Measurements from ENCODE around the gene ARMC9.
"Not testable (repeated sequence)": the region's sequence is repeated elsewhere in the genome, so short reads cannot be mapped to it uniquely, and the experiment has no call there.

The ARMC9 gene

DNA sequence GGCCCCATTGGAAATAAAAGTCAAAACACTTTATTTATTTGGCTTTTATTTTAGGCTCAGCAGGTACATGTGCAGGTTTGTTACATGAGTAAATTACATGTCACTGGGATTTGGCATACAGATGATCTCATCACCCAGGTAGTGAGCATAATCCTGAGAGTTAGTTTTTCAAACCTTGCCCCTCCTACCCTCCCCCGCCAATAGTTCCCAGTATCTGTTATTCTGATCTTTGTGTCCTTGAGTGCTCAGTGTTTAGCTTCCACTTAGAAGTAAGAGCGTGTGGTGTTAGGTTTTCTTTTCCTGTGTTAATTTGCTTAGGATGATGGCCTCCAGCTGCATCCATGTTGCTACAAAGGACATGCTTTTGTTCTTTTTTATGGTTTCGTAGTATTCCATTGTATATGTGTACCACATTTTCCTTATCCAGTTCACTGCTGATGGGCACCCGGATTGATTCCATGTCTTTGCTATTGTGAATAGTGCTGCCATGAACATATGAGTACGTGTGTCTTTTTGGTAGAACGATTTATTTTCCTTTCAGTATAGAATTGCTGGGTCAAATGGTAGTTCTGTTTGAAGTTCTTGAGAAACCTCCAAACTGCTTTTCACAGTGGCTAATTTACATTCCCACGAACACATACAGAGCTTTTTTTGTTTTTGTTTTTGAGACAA is 47.9 kb downstream of the ARMC9 start:
- peak; percentile 70 for DNase-seq

DNA sequence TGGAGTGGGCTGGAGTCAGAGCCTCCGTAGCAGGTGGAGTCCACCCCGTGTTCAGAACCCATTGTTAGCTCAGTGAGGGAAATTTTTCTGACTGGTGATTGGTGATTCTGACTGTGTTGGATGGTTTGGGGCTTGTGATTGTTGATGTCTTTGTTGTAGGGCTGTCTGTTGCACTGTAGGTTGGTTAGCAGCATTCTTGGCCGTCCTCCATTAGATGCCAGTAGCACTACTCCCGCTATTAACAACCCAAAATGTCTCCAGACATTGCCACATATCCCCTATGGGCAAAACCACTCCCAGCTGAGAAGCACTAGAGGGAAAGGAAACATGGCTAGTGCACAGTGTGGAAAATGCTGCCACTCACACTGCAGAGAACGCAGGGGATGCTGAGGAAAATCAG is 51.7 kb downstream of the ARMC9 start:
- no peak for DNase-seq

DNA sequence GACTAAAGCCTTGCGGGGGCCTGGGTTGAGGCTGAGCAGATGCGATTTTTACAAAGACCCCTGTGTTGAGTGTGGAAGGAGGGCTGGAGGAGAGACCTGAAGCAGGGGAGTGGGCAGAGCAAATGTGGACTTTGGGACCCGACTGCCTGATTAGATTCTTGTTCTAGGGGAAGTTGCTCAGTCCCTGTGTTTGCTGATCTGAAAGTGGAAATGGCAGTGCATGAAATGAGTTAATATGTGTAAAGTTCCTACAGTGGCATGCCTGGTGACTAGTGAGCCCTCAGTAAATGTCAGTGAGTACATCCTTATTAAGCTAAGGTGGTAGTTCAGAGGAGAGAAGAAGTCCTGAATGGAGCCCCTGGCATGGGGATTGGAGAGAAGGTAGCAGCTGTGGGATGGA is 52.3 kb downstream of the ARMC9 start:
- DNase-seq, result no peak

DNA sequence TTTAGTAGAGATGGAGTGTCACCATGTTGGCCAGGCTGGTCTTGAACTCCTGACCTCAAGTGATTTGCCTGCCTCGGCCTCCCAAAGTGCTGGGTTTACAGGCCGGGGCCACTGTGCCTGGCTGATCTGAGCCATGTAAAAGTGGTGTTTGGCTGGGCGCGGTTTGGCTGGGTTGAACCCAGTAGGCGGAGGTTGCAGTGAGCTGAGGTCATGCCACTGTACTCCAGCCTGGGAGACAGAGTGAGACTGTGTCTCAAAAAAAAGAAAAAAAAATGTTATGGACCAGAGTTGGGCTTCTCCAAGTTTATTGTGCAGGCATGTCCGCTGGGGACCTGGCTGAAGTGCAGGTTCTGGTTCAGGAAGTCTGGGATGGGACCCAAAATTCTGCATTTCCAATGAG is 54.9 kb downstream of the ARMC9 start:
- not testable (repeated sequence) for DNase-seq

DNA sequence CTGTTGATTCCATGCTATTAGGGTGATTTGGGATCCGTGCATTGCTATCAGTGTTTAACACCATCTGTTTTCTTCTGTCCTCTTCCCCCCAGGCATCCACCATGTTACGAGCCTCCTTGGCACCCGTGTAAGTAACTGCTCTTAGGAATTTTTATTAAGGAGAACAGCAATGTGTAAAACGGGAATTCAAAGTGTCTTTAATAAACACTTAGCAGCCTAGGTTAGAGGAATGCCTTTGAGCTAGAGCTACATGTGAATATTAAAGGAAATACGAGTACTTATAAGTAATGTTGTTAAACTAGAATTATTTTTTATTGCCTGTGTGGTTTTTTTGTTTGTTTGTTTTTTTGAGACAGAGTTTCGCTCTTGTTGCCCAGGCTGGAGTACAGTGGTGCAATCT is 58.1 kb downstream of the ARMC9 start:
- DNase-seq, result no peak

DNA sequence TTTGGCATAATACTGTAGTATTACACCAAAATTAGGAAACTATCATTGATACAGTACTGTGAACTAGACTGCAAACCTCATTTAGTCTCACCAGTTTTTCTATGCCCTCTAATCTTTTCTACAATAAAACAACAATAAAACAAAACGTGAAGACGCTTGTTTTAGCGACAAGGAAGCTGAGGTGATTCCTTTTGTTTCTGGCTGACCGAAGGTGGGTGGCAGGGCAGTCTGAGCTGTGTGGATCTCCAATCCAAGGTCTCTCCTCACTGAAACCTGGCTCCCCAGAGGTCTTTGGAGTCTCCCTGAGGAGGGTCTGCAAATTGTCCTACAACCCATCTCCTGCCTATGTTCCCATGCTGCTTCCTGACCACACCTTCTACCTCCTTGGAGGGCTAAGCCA is 59.3 kb downstream of the ARMC9 start:
- no peak for DNase-seq

DNA sequence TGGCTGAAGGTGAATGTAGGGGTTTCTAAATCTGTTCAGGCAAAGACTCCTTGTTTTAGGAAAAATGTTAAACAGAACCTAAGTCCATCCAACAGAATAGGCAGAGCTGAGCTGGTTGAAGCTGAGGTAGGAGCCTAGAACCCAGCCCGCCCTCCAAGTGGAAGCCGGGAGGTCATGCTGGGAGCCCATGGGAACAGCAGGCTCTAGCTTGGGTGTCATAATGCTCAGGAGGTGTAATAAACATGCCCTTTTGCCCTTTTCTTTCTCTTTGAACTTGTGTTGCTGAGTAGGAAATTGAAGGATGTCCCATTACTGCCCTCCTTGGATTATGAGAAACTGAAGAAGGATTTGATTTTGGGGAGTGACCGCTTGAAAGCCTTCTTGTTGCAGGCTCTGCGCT is 60.3 kb downstream of the ARMC9 start:
- DNase-seq, result no peak

DNA sequence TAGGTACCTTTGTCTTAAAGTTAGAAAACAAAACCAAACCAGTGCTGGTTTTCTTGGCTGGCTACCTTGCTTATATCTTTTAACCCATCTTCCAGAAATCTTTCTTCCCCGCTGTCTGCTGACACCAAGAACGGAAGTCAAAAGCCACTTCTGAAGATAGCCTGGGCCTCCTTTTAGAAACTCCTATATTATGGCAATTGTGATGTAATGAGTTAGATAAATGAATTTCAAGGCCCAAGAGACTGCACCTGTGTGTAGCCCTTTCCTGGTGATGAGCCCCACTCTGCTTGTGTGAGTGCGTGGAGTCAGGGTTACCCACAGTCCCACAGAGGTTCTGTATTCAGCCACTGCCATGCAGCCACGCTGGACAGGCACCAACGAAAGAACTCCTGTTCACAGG is 60.7 kb downstream of the ARMC9 start:
- DNase-seq, result no peak

DNA sequence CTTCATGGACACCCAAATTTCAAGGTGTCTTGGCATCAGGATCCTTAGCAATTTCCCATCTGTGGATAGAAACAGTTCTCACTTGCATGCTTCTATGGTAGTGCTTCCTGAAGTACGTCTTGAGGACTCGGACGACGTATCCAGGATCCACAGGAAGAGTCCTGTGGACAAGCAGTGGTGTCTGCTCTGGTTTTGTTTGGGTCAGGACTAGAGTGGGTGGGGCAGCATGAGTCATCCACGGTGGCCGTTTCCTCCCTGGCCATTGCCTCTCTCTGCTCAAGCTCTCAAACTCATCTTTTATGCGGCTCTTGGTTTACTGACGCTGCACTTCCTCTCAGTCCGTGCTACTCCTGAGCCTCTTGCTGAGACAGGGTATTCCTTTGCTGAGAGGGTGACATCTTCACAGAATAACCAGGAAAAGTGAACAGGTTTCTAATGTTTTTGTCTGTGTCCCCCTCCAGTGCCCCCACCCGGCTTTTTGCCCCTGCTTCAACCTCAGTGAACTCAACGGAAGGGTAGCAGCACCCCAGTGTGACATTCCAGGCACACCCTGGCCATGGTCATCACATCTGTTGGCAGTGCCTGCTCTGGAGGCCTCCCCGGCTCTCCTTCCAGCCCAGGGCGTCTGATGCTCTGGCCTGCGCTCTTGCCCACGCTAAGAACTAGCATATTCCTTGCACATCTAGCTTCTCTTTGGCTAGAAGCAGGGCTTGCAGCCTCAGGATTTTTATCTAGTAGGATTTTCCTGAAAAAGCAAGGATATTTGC is 62.2 kb downstream of the ARMC9 start:
- DNase-seq, result no peak

DNA sequence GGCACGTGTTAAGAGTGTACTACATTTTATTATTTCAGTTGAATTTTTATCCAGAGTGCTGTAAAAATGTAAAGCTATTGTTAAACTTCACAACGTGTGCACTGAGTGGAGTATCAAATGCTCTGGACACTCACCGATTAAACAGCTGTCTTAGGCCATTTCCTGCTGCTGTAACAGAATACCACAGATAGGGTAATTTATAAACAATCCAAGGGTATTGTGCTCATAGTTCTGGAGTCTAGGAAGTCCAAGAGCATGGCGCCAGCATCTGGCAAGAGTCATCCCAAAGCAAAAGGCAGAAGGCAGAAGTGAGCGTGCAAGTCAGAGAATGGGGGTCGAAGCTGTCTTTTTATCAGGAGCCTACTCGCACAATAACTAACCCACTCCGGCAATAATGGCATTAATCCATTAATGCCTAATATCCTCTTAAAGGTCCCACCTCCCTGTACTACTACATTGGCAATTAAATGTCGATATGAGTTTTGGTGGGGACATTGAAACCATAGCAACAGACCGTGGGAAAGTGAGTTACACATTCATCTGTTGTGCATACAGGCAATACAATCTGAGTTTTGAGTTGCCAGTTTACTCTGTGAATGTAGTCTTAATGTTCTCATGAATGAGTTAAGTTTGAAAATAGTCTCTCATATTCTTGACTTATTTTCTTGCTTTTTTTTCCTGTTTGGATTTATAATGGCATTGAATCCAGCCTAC is 64.8 kb downstream of the ARMC9 start:
- DNase-seq, result peak; percentile 39

DNA sequence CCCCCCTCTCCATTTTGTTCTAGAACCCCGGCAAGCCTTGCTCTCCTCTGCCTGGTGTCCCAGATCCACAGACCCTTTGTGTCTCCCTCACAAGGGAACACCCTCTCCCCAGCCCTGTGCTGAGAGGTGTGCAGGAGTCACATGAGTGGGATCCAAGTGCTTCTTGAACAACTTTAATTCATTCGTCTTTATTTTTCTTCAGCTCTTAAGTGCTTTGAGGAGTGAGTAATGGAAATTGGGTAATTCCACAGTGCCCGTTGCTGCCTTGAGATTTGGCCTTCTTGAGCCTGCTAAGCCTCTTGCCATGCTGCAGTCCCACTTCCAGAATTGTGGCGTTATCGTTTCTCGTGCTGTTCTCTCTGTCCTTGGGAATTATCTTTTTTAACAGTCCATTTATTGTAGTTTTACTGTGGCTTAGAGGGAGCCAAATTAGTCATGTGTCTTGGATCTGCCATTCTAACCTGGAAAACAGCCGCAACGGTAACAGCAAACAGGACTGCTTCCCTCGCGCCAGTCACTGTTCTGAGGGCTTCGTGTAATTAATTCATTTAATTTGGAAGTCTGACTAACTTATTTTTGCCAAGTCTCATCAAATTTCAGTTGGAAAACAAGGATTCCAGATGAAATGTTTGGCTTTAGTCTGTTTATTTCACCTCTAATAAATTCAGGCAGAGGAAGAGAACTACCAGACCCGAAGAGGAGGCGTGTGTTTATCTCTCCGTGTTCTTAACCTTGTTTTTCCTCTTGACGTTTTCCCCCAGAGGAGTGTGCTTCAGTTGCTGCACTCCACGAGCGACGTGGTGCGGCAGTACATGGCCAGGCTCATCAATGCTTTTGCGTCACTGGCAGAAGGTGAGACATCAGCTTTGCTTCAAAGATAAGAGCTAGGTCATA is 72.0 kb downstream of the ARMC9 start:
- no peak for DNase-seq

DNA sequence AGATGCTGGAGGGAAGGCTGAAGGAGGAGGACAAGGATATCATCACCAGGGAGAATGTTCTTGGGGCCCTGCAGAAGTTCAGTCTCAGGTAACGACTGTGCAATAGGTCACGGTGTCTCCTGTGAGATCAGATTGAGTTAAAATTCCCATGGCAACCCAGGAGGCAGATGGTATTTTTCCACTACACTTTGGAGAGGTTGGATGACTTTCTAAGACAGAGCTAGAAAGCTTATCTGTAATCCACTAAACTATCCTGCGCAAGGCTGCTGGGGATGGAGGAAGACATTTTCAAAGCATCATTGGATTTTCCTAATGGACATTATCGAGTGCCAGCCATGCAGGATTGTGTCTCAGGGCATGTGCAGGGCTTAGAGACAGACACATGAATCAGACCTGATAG is 74.6 kb downstream of the ARMC9 start:
- no peak for DNase-seq

DNA sequence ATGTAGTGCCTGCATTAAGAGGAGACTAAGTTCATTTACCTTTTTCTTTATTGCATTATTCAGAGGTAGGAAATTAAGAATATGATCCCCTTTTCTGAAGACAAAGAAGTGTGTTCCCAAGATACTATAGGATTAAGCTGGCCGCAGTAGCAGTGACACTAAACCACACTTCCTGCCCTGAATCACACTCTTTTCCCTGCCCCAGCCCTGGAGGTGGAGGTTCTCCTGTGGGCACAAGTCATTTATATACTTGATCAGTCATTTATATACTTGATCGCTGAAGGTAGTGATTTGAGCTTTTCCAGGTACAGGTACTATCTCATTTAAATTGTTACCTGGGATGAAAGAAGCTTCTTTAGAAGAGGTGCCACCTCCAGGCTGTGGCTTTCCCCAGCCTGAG is 78.6 kb downstream of the ARMC9 start:
- no peak for DNase-seq

DNA sequence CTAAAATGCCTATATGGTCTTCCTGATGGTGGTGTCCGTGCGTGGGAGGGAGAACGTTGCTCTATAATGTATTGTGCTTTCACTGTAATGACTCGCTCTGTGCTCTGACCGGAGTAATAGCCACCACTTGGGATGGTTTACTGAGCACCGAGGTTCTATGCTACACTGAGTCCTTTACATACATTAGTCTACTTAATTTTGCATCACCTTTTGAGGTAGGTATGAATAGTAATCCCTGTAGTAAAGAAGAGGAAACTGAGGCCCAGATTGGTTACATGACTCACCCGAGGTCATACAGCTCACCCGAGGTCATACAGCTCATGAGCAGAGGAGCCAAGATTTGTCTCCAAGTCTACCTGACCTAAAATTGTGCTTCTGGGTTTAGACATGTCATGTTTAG is 79.5 kb downstream of the ARMC9 start:
- no peak for DNase-seq

DNA sequence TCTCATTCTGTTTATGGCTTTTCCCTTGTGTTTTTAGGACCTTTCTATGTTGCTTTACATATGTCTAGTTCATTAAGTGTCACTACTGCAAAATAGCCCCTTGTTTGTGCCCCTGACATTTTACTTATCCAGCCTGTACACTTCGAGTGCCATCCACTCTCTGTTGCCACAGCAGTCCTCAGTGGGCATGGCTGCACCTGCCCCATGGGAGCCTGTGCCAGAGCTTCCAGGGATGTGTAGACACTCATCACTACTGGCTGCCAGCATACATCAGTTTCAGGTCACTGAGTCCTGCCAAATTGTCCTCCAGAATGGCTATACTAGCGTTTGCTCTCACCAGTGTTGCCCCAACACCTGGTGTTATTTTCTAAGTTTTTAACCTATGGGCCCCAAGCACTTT is 80.4 kb downstream of the ARMC9 start:
- peak; percentile 59 for DNase-seq

DNA sequence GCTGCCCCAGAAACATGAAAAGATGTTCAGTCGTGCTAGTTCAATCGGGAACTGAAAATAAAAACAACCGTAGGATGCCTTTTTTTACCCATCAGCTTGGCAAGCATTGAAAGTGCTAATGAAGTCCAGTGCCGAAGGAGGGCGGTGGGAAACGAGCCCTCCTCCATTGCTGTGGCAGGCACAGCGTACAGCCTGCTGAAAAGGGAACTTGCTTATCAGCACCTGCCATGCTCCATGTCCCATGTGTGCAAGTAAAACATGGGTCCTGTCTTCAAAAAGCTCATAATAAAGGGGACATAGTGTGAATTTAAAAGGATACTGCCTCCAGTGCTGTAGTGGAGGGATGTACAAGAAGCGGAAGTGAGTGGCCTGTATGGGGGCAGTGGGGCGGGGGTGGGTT is 82.4 kb downstream of the ARMC9 start:
- no peak for DNase-seq

DNA sequence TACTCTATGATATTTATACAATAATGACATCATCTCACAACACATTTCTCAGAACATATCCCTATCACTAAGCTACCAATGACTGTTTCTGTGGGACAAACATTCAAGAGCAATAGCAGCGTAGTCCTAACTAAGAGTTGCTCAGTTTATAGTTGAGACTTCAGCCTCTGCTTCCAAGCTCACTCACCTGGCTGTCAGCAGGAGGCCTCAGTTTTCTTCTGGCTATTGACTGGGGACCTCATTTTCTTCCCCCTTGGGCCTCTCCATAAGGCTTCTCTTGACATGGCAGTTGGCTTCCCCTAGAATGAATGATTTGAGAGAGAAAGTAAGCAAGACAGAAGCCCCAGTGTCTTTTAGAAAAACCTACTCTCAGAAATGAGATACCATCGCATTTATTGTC is 85.9 kb downstream of the ARMC9 start:
- DNase-seq, result no peak

DNA sequence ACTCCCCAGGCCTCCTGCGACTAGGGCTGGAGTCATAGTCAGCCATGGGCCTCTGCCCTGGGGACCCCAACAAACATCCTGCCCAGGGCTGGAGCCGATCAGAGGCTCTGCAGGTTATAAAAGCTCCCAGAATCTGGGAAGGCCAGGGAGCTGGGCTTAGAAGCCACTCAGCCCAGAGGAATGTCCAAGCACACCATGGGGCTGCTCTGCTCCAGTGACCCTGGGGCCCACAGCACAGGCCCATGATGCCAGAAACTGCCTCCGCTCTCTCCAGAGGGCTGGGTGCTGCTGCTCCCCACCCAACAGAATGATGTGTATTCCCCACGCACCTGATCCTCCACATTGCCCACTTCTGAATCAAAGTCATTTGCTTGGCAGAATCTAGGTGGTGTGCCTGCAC is 88.5 kb downstream of the ARMC9 start:
- DNase-seq, result no peak

DNA sequence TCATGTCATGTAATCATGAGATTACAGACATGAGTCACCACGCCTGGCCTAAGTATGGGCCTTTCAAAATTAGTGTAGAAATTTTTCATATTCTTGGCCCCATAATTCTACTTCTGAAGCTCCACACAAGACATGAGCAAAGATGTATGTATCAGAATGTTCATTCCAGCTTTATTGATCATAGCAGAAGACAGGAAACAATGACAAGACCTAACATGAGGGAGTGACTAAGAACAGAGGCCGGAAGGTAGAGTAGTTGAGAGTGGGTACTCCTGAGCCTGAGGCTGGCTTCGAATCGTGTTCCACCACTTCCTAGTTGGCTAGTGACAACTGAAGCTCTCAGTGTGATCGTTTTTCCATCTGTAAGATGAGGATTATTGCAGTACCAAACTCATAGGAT is 89.3 kb downstream of the ARMC9 start:
- no peak for DNase-seq

DNA sequence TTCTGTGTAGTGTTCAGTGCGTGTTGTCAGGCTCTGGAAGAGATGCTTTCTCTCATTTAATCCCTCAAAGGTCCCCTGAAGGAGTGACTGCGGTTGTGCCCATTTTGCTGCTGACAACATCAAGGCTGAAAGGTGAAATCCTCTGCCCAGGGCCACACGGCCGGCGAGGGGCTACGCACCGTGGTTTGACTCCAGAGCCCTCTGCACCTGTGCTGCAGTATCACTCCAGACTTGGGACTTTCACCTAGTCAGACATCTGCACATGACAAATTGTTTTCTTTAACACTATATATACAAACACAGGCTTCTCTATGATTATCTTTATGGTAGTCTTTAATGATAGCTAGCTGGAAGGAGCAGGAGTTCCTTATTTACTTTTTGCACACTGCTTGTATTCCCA is 90.2 kb downstream of the ARMC9 start:
- no peak for DNase-seq

DNA sequence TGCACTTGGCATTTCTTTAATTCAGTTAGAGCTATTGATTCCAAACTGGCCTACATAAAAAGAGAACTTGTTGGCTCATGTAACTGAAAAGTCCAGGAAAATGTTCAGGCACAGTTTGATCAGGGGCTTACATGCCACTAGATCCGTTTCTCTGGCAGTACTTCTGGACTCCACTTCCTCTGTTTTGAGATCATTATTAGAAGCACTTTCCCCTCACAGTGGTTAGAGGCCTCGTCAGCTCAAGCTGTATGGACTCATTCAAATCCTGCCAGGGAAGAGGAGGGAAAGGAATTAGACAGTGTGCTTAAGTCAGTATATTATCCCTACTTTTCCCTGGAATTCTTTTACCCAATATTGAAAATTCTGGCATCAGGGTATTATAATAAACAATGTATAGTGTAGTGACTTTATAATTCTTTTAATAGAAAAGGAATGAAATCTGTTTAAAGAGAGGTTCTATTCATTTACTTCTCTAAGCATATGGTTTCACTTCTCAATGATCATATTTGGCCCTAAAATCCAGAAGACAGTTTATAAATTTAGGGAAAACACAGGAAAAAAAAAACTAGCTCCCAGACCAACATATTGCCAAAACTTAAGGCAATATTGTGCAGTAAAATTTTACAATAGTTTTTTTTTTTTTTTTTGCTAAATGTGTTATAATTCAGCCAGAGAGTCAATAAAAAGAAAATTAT is 92.0 kb downstream of the ARMC9 start:
- DNase-seq, result no peak

DNA sequence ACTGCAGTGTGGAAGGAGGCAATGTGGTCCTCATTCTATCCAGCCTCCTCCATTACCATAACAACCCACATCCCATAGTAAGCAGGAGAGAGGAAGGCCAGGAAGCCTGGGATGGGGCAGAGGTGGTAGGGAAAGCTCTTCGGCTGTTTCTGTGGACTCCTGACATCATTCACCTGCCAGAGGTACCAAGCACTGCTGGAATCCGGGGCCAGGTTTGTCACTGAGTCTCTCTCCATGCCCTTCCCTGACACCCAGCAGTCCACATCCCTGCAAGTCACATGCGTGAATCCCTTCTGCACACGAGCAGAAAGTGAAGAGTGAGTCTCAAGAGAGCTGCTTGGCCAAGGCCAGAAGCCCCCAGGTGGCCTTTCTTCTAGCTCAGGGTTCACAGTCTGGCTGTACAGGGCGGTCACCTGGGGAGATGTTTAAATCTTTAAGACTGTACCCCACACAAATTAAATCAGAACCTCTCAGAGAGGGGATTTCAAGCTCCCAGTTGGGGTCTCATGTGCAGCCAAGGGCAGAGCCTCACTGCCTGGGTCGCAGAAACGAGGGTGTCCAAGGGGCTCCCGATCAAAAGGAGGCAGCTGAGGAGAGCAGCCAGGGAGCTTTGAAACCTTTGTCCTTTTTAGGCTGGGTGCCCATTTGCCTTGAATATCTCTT is 94.2 kb downstream of the ARMC9 start:
- no peak for DNase-seq

Measured in NCI-H2029 (cell line).